ENCODE results near the gene TRMT10A.

GRCh38 chr4:99507349-99507748, 56.5 kb downstream of the TRMT10A start:
- TF ChIP-seq CTCF (IDR thresholded peaks at IDR 0.05) (no peak), EZH2 (IDR thresholded peaks at IDR 0.05) (no peak)
